Vagina (tissue), 2 donors: ENCODE data around the gene HS6ST3.

ENCODE experiments used
- POLR2AphosphoS5 ChIP-seq, 2 donors: sonication (generic); formaldehyde crosslinking; IDR thresholded peaks; one replicate each; pipeline ENCODE4 v1.9.0; 2017; ENCODE audit warnings: antibody characterized with exemption in 2 of 2, mild to moderate bottlenecking in 2 of 2, low read depth in 1 of 2; ENCODE audit not compliant: insufficient read depth in 1 of 2
- TF ChIP-seq, protein P1 (sequence below), 3 experiments: fragments of 450-650 bp in 2 of 3; fragments of 200-600 bp in 1 of 3; sonication (generic) in 1 of 3; IDR thresholded peaks; one replicate each; pipeline ENCODE4 v1.5.1; 2017 to 2019; ENCODE audit warnings: antibody characterized with exemption in 3 of 3, mild to moderate bottlenecking in 2 of 3, moderate library complexity in 2 of 3

DNA sequence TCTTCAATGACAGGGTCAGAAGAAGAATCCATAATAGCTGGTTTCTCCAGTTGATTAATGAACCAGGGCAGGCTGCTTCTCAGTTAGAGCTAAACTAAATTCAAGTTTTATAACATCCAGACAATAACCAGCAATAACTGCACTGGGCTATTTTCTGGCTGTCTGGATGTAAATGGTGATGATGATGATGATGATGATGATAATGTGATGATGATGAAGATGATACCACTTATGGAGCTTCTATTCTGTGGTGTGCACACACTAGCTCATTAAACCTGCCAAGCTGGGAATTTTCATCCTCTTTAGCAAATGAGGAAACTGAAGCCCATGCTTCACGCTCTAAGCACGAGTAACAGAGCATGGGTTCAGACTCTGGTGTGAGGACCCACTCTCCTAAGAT, 772.2 kb downstream of the HS6ST3 start:
- TF ChIP-seq, protein P1, sequence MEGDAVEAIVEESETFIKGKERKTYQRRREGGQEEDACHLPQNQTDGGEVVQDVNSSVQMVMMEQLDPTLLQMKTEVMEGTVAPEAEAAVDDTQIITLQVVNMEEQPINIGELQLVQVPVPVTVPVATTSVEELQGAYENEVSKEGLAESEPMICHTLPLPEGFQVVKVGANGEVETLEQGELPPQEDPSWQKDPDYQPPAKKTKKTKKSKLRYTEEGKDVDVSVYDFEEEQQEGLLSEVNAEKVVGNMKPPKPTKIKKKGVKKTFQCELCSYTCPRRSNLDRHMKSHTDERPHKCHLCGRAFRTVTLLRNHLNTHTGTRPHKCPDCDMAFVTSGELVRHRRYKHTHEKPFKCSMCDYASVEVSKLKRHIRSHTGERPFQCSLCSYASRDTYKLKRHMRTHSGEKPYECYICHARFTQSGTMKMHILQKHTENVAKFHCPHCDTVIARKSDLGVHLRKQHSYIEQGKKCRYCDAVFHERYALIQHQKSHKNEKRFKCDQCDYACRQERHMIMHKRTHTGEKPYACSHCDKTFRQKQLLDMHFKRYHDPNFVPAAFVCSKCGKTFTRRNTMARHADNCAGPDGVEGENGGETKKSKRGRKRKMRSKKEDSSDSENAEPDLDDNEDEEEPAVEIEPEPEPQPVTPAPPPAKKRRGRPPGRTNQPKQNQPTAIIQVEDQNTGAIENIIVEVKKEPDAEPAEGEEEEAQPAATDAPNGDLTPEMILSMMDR (IDR thresholded peaks at IDR 0.05), result no peak
- no peak for TF ChIP-seq POLR2AphosphoS5 (IDR thresholded peaks at IDR 0.05; ENCODE audit: insufficient read depth in 1 of 2, low read depth in 1 of 2)
